Sigmoid colon (tissue), 7 donors: ENCODE results near the gene DDIT4. TPM values are rescaled to one million over a fixed set of nuclear protein-coding genes. Genes with fewer than 3 reads are reported as not detected.
A peak's percentile ranks its signal among the peaks of the same experiment; 100 is the strongest.
"Not testable (repeated sequence)": the region's sequence is repeated elsewhere in the genome, so short reads cannot be mapped to it uniquely, and the experiment has no call there.

Source experiments
- DNase-seq: peaks from one replicate; pipeline ENCODE4 v3.0.0-alpha.2; 2019
- H3K27ac ChIP-seq, 4 donors: fragments of 200-600 bp; sonication (generic); one replicate each; pipeline ENCODE4 v1.5.1; 2016 to 2019; ENCODE audit warnings: mild to moderate bottlenecking in 1 of 4
- H3K27me3 ChIP-seq, 3 donors: fragments of 200-600 bp; sonication (generic); one replicate each; pipeline ENCODE4 v1.5.1; 2019; ENCODE audit warnings: mild to moderate bottlenecking in 1 of 3
- H3K36me3 ChIP-seq, 4 donors: fragments of 200-600 bp; sonication (generic); one replicate each; pipeline ENCODE4 v1.5.1; 2016 to 2019
- H3K4me1 ChIP-seq, 4 donors: fragments of 200-600 bp; sonication (generic); one replicate each; pipeline ENCODE4 v1.5.1; 2017 to 2019
- H3K4me3 ChIP-seq, 4 donors: fragments of 200-600 bp; sonication (generic); one replicate each; pipeline ENCODE4 v1.5.1; 2017 to 2019; ENCODE audit warnings: mild to moderate bottlenecking in 2 of 4, moderate library complexity in 1 of 4
- H3K9me3 ChIP-seq, 4 donors: fragments of 200-600 bp in 3 of 4; sonication (generic) in 3 of 4; one replicate each; pipeline versions ENCODE4 v1.5.1 to v1.6.1; 2013 to 2019
- EP300 ChIP-seq, 4 donors: sonication (generic); formaldehyde crosslinking; IDR thresholded peaks; one replicate each; pipeline ENCODE4 v1.6.1; 2017; ENCODE audit warnings: antibody characterized with exemption in 4 of 4
- POLR2A ChIP-seq, 2 donors: fragments of 450-650 bp; IDR thresholded peaks; one replicate each; pipeline ENCODE4 v1.6.1; 2016; ENCODE audit warnings: antibody characterized with exemption in 2 of 2, mild to moderate bottlenecking in 2 of 2, moderate library complexity in 2 of 2
- POLR2AphosphoS5 ChIP-seq, 4 donors: sonication (generic); formaldehyde crosslinking; IDR thresholded peaks; one replicate each; pipeline ENCODE4 v1.6.1; 2017; ENCODE audit warnings: antibody characterized with exemption in 4 of 4
- WGBS, 2 donors: extraction: QIAGEN DNeasy Blood & Tissue Kit; methylation state at CpG; one replicate each; pipeline ENCODE4 v1.1.7; 2013; 5-methylcytosine and 5-hydroxymethylcytosine counted together
- intact Hi-C: fragments of 100-400 bp; cut with DNase I; formaldehyde crosslinking; loops from one replicate; pipeline ENCODE4 v1.15.1; 2023
- polyA plus RNA-seq, 3 donors: library from polyadenylated mRNA; stranded (reverse); fragments of 200-250 nt; gene quantifications; one replicate each; pipeline ENCODE4 v1.2.3, GENCODE V29; 2013
- total RNA-seq, 4 donors: library from RNA; depleted of rRNA; stranded (reverse); fragments of >200 nt; gene quantifications; one replicate each; pipeline ENCODE4 v1.1.0, GENCODE V29; 2016
- TF ChIP-seq, protein P1 (sequence below), 4 experiments: fragments of 450-650 bp in 3 of 4; fragments of 200-600 bp in 1 of 4; IDR thresholded peaks; one replicate each; pipeline ENCODE4 v1.5.1; 2016 to 2019; ENCODE audit warnings: antibody characterized with exemption in 4 of 4, mild to moderate bottlenecking in 3 of 4, moderate library complexity in 2 of 4
- donor health status: healthy with polysubstance abuse.
- donor health status: Bipolar disorder and iron deficiency.
- donor health status: healthy.

DDIT4 gene
- total and polyA plus RNA-seq, 7 donors: 71.5 to 413 (median 100.0) TPM

DNA sequence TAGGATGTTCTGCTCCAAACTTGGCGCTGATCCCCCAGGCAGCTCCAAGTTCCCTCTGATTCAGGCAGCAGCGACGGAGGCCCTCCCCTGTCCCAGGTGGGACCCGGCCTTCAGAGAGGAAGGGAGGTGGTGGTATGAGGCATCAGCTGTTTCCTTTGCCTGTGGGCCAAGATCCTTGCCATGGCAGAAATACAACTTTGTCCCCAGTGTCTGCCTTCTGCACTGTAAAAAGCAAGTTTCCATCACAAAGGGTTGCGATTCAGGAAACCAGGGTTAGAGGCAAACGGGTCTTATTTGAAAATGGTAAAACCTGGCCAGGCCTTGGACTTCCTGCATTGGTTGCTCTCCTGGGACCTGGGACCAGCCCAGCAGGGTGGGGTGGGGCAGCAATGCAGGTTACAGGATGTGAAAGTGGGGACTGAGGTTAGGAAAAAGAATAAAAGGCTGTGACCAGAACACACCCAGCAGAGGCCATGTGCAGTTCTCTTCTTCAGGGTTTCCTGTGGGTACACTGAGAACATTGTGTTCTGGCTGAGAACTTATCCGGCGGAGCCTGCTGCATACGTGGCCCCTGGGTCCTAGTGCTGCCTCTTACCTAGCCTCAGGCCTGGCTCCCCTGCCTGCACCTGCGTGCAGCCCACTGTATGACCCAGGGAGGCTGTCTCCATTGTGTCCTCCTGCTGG is 25.1 kb upstream of the DDIT4 start:
- H3K4me3 ChIP-seq: peak overlapping the region in 3 of 4 donors; percentile 15 to 36 (median 23)
- no peaks in the 10 kb centered on the region for H3K9me3 ChIP-seq
- intact Hi-C loops: loop anchor here (2.0 kb wide), 1 partner anchor 24 kb away; the partner anchor contains the start of gene DDIT4
- peak overlapping the region; percentile 91 to 95 (median 91) for H3K27ac ChIP-seq
- H3K27me3 ChIP-seq: no peaks in the 10 kb centered on the region
- 11% methylated on average over 10 of the region's 10 CpGs for WGBS, 2 donors
- TF ChIP-seq, protein P1, sequence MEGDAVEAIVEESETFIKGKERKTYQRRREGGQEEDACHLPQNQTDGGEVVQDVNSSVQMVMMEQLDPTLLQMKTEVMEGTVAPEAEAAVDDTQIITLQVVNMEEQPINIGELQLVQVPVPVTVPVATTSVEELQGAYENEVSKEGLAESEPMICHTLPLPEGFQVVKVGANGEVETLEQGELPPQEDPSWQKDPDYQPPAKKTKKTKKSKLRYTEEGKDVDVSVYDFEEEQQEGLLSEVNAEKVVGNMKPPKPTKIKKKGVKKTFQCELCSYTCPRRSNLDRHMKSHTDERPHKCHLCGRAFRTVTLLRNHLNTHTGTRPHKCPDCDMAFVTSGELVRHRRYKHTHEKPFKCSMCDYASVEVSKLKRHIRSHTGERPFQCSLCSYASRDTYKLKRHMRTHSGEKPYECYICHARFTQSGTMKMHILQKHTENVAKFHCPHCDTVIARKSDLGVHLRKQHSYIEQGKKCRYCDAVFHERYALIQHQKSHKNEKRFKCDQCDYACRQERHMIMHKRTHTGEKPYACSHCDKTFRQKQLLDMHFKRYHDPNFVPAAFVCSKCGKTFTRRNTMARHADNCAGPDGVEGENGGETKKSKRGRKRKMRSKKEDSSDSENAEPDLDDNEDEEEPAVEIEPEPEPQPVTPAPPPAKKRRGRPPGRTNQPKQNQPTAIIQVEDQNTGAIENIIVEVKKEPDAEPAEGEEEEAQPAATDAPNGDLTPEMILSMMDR (IDR thresholded peaks at IDR 0.05): no peak
- TF ChIP-seq POLR2A (IDR thresholded peaks at IDR 0.05) (peak; percentile 24 to 28), EP300 (IDR thresholded peaks at IDR 0.05) (peak; percentile 87 to 97 (median 91)), POLR2AphosphoS5 (IDR thresholded peaks at IDR 0.05) (peak; percentile 90 to 93 (median 92))
- H3K4me1 ChIP-seq: peaks cover 0 to 98% (median 90%) of the 10 kb centered on the region in 4 donors
- no peaks in the 10 kb centered on the region for H3K36me3 ChIP-seq
- DNase-seq: peak; percentile 95

DNA sequence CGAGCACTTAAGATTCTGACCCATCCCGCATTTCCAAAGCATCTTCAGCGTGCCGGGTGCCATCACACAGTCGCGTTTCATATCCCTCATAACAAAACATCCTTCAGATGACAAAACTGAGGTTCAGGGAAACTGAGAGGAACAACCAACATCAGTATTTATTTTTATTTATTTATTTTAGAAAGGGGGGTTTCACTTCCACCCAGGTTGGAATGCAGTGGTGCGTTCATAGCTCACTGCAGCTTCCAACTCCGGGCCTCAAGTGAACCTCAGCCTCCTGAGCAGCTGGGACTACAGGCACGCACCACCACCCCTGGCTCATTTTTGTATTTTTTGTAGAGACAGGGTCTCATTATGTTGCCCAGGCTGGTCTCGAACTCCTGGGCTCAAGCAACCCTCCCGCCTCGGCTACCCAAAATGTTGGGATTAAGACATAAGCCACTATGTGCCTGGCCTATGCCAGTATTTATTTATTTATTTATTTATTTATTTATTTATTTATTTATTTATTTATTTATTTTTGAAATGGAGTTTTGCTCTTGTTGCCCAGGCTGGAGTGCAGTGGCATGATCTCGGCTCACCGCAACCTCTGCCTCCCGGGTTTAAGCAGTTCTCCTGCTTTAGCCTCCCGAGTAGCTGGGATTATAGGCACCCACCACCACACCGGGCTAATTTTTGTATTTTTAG is 24.4 kb upstream of the DDIT4 start:
- intact Hi-C loops: loop anchor here (2.0 kb wide), 1 partner anchor 23 kb away; the partner anchor contains the start of gene DDIT4
- not testable (repeated sequence) for H3K9me3 ChIP-seq, H3K36me3 ChIP-seq, H3K27me3 ChIP-seq, DNase-seq
- Histone ChIP-seq H3K4me1 (peaks cover 0 to 98% (median 90%) of the 10 kb centered on the region in 4 donors), H3K4me3 (peak overlapping the region in 1 of 4 donors; percentile 15), H3K27ac (peak overlapping the region; percentile 91 to 95 (median 91))
- 78 to 89% methylated on average over 17 of the region's 17 CpGs for WGBS, 2 donors

DNA sequence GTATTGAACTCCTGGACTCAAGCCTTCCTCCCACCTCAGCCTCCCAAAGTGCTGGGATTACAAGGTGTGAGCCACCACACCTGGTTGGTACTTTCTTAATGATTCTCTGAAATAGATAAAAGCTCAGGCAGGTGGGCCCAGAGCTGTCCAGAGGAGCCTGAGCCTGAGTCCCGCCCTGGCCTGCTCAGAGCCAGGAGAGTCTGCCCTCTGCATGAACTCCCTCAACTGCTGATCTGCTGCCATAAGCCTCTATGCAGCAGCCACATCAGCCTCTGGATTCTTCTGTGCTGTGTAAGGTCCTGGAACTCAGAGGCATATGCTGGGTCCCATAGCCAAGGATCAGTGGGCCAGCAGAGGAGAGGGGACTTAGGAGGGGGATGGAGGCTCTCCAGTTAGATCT is 23.1 kb upstream of the DDIT4 start:
- peak; percentile 91 for DNase-seq
- intact Hi-C loops: no loop called here
- no peaks in the 10 kb centered on the region for H3K27me3 ChIP-seq
- H3K9me3 ChIP-seq: no peaks in the 10 kb centered on the region
- peaks cover 0 to 98% (median 90%) of the 10 kb centered on the region in 4 donors for H3K4me1 ChIP-seq
- H3K27ac ChIP-seq: peak overlapping the region; percentile 91 to 95 (median 91)
- no peak overlapping the region for H3K4me3 ChIP-seq
- no peaks in the 10 kb centered on the region for H3K36me3 ChIP-seq
- TF ChIP-seq POLR2A (IDR thresholded peaks at IDR 0.05) (no peak), POLR2AphosphoS5 (IDR thresholded peaks at IDR 0.05) (peak; percentile 32 to 73 (median 48)), EP300 (IDR thresholded peaks at IDR 0.05) (no peak)
- TF ChIP-seq, protein P1 (IDR thresholded peaks at IDR 0.05): no peak
- WGBS, 2 donors: 91 to 93% methylated on average over 1 of the region's 1 CpG

DNA sequence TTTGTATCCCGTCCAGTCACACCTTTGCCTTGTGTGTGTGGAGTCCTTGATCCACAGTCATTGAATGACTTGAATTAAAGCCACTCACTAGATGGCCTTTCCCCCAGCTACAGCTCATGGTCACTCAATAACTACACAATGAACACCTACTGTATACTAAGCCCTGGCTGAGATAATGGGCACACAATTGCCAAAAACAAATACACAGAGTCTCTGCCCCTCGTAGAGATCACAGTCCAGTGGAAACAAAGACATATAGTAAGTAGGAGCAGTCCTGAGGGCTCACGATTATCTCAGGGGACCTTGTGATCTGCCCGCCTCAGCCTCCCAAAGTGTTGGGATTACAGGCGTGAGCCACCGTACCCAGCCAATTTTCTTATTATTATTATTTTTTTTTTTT is 22.1 kb upstream of the DDIT4 start:
- TF ChIP-seq POLR2A (IDR thresholded peaks at IDR 0.05) (no peak), EP300 (IDR thresholded peaks at IDR 0.05) (no peak)
- 83 to 94% methylated on average over 6 of the region's 6 CpGs for WGBS, 2 donors
- no peak for DNase-seq
- Histone ChIP-seq H3K4me3 (no peak overlapping the region), H3K27ac (peak overlapping the region; percentile 89 to 95 (median 91)), H3K27me3 (no peaks in the 10 kb centered on the region), H3K36me3 (no peaks in the 10 kb centered on the region), H3K4me1 (peaks cover 0 to 98% (median 90%) of the 10 kb centered on the region in 4 donors), H3K9me3 (no peaks in the 10 kb centered on the region)
- intact Hi-C loops: no loop called here

DNA sequence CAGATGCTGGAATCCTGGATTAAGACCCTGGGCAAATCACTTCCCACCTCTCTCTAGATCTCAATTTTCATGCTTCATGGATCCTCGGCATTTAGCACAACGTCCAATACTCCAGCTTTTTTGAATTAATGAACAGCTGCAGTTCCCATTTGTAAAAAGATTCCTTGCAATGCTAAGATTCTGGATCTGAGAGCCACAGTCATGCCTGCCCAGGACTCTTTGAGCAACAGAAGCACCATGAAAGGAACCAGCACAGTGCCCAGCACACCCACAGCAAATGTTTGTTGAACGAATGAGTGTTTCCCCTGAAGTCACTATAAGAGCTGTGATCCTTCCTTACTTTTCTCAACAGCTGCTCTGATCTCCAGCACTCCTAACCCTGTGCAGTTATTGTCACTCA is 20.8 kb upstream of the DDIT4 start:
- H3K4me3 ChIP-seq: no peak overlapping the region
- H3K36me3 ChIP-seq: no peaks in the 10 kb centered on the region
- WGBS, 2 donors: 87 to 88% methylated on average over 3 of the region's 3 CpGs
- no peaks in the 10 kb centered on the region for H3K9me3 ChIP-seq
- intact Hi-C loops: no loop called here
- no peak for DNase-seq
- H3K27ac ChIP-seq: peak overlapping the region; percentile 89 to 95 (median 91)
- H3K27me3 ChIP-seq: no peaks in the 10 kb centered on the region
- H3K4me1 ChIP-seq: peaks cover 0 to 94% (median 85%) of the 10 kb centered on the region in 4 donors
- no peak for TF ChIP-seq POLR2AphosphoS5 (IDR thresholded peaks at IDR 0.05)
- TF ChIP-seq POLR2A (IDR thresholded peaks at IDR 0.05): no peak
- no peak for TF ChIP-seq EP300 (IDR thresholded peaks at IDR 0.05)
- TF ChIP-seq, protein P1 (IDR thresholded peaks at IDR 0.05): no peak
